ENCODE data around the gene POMGNT2.

Gene POMGNT2

DNA sequence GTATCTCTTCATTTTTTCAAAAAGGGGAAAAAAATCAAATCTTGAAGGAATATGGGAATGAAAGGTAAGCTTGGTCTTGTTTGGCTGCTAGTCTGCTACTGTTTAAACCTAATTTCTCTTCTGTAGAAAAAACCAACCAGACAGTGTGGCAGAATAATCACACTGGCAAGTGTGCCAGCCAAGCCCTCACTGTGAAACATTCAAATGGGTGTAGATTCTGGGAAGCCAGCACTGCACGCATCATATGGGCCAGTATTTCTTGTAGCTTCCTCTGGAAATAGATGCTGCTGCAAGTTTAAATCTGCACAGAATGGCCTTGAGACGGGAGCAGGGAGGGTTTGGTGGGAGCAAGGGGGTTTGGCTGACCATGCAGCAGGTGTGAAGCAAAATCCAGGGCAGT lies 62.1 kb downstream of the POMGNT2 start:
- no peak for DNase-seq (ENCODE audit: low read depth, low spot score)

DNA sequence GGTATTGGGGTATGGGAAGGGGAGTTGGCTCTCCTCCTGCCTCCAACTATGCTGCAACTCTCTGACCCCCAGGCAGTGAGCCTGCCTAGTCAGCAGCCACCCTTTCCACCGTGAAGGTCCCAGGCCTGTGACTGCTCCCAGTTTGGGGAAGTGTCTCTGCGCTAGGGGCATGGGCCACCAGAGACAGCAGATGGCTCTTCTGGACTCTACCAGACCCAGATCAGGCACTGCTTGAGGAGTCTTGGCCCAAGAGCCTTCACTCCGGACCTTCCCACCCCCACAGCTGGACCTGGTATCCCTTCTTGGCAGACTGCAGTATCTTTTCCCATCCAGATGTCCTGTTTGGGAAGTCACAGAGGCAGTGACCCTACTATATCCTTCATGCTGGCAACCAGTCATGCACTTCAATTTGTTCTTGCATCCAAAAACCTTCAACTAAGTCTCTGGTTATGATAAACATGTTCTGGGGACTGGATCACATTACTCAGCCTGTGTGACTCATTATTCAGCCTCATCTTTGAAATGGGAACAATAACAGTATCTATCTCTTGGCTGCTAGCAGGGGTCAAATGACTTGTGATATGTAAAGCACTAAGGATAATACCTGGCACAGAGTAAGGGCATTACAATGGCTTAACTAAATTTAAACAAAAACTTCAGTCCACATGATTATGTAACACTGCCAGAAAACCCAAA lies 62.7 kb downstream of the POMGNT2 start:
- DNase-seq (ENCODE audit: low read depth, low spot score) = no peak

DNA sequence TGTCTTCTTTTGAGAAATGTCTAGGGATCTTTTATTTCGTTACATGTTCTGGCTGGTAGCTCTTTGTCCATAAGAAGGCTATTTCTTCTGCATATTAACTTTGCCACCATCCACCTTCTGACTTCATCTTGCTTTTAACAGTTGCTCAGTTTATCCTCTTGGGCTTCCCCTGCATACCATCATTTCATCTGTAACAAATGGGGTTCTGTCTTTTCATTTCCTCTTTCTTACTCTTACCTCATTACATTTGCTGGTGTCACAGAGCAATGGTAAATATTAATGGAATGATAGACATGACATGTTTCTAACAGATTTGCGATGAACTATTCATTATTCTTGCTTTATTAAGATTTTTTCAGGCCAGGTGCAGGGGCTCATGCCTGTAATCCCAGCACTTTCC lies 64.4 kb downstream of the POMGNT2 start:
- DNase-seq (ENCODE audit: low read depth, low spot score) = no peak

DNA sequence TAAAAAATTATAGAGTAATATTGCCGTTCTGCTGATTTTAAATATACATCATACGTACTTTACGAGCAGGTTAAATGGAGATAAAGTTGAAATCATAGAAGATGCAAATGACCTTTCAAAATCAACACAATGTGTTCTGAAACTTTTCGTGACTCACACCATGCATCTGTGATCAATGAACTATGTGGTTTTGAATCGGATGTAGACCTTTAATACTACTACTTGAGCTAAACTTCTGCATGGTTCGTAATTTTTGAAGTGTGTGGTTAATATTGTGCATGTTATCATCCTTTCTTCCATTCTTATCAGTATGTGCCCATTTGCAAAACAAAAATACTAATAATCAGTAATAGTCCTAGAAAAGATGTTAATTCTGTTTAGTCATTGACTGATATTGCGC lies 67.9 kb downstream of the POMGNT2 start:
- DNase-seq (ENCODE audit: low read depth, low spot score) = no peak

DNA sequence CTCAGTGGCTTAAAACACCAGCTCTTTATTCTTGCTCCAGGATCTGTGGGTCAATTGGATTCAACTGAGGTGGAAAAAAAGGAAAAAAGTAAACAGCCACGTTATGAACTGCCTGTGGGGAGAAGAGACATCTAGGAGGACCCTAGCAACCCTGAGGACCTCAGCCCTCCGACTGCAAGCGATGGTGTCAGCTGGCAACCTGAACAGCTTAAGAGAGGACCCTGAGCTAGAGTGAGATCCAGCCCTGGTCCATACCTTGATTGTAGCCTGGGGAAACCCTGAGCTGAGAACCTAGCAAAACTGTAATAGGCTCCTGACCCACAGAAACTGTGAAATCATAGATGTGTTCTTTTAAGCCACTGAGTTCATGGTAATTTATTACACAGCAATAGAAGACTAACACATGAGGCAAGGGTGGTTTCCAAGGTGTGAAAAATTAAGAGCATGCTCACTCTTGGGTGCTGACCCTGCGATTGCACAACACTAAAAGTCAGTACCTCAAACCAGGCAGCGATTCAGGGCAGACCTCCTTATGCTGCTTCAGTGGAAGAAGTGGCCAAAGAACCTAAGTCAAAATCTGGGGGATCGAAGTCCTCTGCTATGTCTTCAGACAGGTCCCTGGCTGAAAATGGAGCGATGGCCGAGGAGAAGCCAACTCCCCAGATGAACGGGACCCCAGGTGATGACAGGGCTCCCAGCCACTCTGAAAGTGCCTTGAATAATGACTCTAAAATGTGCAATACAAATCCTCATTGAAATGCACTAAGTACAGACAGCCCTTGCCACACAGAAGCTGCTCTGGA lies 69.1 kb downstream of the POMGNT2 start:
- DNase-seq (ENCODE audit: low read depth, low spot score) = no peak

DNA sequence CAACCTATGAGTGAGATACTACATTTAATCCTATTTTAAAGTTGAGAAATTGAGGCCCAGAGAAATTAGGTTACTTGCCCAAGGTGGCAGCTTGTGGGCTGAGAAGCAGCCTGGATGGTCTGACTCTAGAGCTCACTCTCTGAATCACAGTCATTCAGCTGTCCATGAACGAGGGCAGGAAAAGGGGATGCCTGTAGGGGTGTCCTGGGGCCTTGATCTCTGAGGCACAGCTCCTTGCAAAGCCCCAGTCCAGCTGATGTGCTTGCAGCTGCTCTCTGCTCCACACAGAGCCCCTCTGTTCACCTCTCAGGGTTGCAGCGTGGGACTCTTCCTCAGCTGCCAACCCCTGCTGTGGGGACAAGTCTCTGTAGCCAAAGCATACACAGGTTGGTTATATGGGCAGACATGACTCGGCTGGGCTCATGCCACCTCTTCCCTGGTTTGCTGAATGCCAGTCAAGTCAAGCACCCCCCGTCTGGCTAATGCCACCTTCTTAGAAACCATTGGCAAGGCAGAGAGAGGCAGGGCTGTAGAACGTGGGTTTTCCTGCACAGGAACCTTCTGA lies 70.0 kb downstream of the POMGNT2 start:
- no peak for DNase-seq (ENCODE audit: low read depth, low spot score)

DNA sequence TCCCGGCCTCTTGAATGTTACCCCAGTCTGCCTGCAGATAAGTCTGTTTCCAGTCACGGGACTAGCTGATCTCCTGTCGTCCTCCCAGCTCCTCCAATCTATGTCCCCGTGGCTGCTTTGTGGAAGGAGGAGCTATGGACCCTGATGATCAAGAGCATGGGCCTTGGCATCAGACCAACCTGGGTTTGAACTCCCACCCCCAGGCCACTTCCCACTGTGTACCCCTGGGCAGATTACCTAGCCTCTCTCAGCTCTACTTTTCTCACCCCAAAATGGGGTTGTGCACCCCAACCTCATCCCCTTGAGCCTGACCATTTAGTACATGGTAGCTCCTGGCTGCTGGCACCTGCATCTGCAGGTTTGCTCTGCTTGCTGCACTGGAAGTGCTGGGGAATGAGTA lies 71.0 kb downstream of the POMGNT2 start:
- DNase-seq (ENCODE audit: low read depth, low spot score) = no peak

DNA sequence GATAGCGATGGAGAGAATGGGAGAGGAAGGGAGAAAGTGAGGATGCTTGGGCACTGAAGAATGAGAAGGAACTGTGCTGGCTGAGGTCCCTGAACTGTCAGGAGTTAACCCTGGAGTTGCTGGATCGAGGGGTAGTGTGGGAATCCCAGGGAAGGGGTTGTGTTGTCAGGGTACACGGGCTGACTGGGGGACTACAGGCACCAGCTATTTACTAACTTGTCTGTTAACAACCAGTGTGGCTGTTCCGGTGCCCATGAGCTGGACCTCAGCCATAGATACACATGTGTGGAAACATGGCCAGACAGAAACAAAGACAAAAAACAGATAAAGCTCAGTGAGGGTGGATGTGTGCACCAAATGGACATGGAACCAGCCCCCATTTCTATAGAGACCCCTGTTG lies 71.7 kb downstream of the POMGNT2 start:
- DNase-seq (ENCODE audit: low read depth, low spot score) = no peak

DNA sequence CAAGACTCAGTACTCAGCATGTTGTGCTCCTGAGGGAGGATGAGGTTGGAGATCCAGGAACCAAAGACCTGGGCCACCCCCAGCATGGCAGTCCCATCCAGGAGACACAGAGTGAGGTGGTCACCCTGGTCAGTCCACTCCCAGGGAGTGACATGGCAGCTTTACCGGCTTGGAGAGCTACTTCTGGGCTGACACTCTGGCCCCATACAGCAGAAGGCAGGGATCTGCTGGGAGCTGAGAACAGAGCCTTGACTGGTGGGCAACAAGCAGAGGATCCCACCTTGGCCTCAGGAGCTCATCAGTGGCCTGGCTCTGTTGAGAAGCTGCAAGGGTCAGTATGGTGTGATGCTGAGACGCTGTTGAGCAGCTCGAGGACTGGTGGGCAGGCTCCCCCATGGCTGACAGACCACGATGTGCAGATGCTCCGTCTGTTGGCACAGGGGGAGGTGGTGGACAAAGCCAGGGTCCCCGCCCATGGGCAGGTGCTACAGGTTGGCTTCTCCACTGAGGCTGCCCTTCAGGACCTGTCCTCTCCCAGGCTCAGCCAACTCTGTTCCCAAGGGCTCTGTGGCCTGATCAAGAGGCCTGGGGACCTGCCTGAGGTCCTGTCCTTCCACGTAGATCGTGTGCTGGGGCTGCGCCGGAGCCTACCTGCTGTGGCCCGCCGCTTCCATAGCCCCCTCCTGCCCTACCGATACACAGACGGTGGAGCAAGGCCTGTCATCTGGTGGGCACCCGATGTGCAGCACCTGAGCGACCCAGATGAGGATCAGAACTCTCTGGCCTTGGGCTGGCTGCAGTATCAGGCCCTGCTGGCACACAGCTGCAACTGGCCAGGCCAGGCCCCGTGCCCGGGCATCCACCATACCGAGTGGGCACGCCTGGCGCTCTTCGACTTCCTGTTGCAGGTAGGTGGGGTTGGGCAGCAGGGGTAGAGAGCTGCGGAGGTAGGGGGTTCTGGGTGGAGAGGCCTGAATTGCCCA lies 72.9 kb downstream of the POMGNT2 start:
- no peak for DNase-seq (ENCODE audit: low read depth, low spot score)

DNA sequence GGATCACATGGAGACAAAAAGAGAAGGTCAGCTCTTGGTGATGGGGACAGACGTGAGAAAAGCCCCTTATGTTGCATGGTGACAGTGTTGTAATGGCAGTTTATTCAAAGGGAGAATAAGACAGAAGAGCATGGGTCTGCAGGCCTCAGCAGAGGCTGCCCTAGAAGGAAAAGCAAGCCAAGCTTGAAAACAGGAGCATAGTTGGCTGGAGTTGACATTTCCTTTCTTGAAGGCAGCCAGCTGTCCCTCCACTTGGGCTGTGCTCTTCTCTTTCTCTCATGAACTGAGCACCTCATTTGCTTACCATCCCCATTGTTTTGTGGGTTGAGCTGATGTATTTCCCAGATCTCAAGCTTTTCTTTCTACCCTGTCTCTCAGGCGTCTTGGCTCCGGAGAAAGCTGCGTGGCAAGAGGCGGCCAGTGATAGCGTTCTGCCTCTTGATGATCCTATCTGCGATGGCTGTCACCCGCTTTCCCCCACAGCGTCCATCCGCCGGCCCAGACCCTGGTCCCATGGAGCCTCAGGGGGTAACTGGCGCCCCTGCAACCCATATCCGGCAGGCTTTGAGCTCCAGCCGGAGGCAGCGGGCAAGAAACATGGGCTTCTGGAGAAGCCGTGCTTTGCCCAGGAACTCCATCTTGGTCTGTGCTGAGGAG lies 73.9 kb downstream of the POMGNT2 start:
- DNase-seq (ENCODE audit: low read depth, low spot score) = no peak

DNA sequence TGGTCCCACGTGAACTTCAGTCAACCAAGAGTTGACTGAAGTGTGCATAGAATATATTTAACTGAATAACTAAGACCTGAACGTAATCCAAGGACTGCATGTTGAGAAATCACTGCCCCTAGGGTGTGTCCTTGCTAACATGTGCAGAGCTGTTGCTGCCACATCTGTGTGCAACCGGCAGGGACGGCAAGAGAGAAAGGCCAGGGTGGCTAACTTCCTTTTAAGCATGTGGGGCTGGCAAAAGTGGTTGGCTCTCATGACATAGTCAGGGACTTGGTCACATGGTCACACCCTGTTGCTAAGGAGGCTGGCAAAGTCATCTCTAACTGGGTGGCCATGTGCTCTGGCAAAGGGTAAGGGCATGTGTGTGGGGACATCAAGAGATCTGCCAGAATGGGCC lies 74.4 kb downstream of the POMGNT2 start:
- no peak for DNase-seq (ENCODE audit: low read depth, low spot score)

DNA sequence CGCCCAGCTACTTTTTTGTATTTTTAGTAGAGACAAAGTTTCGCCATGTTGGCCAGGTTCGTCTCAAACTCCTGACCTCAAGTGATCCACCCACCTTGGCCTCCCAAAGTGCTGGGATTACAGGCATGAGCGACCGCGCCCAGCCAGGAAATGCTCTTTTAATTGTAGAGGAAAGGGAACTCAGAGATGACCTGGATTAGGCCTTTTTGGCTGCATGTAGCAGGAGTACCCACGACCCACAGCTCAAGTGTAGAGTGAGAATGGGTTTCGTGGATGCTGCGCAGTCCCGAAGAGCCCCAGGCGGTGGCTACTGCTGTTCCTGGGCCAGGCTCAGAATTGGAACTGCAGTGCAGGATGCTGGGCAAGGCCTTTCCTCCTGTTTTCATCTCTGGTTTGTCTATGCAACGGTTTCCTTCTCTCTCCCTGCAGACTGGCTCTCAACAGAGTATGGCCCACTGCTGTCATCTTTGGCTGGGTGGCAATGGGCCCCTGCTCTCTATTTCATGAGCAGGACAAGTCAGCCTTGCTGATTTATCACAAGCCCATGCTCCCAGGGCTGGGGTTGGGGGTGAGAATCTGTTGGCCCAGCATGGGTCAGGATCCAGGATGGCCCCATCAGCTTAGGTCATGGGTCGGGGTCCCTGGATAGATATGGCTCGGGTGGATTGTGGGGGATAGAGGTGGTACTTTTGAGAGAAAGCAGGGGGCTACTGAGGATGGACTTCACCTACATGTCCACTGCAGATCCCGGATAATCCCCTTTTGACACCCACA lies 75.5 kb downstream of the POMGNT2 start:
- DNase-seq (ENCODE audit: low read depth, low spot score) = no peak
